ENCODE measurements around the gene GCNT2.
"Not testable (repeated sequence)": the region's sequence is repeated elsewhere in the genome, so short reads cannot be mapped to it uniquely, and the experiment has no call there.

GCNT2 gene

DNA sequence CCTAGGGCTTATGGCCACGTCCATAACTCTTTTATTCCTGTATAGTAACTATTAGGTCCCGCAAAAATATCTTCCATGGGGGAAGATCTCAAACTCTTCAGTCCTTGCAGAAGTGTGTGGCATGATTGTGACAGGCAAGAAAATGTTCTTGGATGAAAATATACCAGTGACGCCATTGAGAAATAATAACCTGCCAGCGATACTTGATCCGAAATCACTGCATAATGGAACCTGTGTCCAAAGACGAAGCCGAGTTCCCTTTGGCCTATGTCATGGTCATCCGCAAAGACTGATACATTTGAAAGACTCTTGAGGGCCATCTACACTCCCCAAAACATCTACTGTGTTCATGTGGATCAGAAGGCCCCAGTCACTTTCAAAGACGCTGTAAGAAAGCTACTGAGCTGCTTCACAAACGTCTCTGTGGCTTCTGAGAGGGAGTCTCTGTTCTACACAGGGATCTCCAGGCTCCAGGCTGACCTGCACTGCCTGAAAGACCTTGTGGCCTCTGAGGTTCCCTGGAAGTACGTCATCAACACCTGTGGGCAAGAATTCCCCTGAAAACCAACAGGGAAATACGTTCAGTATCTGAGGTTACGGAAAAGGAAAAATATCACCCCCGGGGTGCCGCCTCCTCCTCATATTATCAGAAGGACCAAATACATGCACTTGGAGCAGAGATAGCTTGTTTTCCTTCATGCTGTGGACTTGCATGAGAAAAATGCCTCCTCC lies 6.9 kb upstream of the GCNT2 start:
- no peak for DNase-seq

DNA sequence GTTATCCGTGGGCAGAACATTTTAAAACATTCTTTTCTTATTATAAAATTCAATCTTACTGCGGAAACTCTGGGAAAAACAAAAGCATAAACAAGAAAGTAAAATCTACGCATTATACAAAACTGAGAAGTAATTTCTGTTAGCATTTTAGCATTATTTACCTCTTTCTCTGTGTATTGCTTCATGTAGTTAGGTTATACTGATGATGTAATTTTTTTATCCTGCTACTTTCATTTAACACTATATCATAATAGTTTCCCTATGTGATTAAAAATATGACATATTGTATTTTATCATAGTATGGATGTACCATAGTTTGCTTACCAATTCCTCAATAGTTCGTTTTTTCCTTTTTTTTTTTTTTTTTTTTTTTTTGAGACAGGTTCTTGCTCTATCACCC lies 4.2 kb upstream of the GCNT2 start:
- DNase-seq: no peak

DNA sequence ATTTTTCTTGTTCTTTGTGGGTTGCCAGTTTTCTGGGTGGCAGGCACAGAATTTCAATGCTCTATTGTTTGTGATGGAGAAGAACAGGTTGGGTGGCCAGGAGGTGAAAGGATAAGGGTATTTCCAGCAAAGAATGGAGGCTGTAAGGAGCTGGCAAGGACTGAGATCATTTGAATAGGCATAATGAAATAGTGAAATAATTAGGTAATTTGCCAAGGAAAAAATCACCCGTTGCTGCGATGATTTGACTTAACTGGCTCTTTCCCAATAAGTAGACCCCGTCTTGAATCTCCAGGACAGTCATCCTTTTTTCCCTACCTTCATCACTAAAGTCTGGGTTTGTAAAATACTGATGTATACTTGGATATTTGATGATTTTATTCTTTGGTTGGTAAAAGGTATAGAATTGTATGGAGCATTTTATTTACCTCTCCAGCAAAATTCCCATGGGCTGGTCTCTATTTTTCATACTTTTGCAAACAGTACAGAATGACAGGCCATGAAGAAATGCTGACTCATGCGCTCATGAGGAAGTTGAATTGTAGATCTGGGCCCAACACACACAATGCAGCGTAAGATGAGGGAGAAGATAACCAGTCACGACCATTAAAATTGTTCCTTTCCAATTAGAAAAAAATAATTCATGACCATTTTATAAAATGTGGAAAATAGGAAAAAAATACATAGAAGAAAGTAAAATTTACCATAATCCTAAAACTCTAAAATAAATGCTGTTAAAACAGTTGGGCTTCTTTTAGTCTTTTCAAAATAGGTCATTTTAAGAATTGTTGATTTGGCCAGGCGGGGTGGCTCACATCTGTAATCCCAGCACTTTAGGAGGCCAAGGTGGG lies 2.4 kb upstream of the GCNT2 start:
- no peak for DNase-seq

DNA sequence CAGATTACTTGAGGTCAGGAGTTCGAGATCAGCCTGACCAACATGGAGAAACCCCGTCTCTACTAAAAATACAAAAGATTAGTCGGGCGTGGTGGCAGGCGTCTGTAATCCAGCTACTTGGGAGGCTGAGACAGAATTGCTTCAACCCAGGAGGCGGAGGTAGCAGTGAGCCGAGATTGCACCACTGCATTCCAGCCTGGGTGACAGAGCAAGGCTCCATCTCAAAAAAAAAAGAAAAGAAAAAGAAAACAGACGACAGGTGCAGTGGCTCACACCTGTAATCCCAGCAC lies 1.8 kb upstream of the GCNT2 start:
- DNase-seq: not testable (repeated sequence)

DNA sequence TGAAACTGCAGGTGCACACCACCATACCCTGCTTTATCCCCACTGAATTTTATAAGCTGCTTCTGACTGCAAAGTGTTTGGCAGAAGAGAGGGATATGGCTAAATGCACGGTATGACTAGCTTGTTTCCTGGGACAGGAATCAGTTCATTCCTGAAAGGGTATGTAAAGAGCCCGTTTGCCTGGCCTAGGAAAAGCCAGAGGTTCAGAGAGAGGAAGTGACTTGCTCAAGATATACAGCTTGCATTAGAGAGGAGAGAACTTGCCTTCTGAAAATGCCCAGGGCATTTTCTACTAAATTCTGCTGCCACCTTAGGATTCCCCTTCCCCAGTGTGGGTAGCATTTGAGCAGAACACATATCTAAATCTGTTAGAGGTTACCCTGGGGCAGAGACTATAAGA lies 683 bp upstream of the GCNT2 start:
- DNase-seq: no peak

DNA sequence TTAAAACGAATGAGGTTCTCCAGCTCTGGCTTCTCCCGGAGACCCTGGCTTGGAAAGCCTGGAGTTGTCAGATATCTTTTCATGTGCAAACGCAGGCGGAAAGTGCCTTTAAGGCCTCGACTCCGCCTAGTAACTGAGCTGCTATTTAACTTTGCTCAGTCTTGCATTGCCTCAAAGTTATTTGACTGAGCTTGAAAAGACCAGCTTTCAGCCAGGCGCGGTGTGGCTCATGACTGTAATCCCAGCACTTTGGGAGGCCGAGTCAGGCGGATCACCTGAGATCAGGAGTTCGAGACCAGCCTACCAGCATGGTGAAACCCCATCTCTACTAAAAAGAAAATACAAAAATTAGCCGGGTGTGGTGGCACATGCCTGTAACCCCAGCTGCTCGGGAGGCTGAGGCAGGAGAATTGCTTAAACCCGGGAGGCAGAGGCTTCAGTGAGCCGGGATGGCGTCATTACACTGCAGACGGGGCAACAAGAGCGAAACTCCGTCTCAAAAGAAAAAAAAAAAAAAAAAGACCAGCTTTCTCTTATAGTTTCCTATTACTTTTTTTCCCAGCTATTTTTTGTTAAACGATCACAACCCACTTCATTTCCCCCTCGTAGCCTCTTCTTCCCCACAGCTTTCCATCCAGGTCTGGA lies 1.9 kb downstream of the GCNT2 start:
- DNase-seq: no peak

DNA sequence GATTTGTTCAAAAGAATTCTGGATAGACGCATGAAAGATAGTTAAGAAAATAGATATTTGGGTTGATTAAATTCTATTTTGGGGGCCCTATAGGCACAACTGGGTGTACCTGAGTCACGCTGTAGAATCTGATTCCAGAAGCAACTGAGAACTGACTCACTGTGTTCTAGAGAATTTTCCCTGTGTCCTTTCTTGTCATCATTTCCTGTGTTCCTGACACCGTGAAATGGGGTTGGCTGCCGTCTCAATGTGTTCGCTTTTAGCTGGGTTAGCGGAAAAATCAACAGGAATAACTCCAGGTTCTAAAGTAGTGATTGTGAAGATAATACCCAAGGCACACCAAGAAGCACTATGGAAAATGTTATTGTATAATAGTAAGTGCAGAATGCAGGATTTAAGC lies 5.0 kb downstream of the GCNT2 start:
- DNase-seq: no peak

DNA sequence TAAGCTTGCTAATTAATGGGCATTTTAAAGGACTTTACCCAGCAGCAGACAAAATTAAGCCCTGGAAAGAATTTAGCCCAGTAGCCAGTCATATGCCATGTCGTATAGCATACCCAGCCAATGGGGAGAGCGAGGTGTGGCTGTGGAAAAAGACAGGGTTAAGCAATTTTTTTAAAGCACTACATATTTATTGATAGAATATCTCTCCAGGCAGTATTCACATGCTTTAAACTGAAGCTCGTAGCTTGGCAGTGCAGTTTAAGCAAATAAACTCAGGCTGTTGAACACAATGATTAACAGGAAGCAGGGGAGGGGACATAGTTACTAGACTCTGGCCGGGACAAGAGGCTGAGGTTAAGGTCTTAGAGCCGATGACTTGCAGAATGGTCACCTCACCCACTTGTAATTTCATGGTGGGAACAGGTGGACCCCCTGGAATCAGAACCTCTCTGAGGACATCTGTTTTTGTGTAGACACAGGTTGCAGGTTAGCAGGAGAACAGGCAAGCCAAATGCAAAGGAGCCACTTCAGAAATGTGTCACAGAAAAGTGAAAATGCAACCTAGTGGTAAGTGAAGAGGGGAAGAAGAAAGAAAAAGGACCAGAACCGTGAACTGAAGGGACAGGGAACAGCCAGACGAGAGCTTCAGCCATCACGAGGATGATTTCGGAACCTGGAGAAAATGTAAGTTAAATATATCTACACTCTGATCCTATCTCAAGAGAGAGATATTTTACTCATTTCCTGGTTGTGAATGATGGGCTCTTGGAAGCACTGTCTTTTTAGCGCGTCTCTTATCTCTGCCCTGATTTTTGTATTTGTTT lies 7.2 kb downstream of the GCNT2 start:
- DNase-seq: no peak

DNA sequence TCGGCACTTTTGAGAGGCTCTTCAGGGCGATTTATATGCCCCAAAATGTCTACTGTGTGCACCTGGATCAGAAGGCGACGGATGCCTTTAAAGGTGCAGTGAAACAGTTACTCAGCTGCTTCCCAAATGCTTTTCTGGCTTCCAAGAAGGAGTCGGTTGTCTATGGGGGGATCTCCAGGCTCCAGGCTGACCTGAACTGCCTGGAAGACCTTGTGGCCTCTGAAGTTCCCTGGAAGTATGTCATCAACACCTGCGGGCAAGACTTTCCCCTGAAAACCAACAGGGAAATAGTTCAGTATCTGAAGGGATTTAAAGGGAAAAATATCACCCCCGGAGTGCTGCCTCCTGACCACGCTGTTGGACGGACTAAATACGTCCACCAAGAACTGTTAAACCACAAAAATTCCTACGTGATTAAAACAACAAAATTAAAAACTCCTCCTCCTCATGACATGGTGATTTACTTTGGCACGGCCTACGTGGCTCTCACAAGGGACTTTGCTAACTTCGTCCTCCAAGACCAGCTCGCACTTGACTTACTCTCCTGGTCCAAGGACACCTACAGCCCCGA lies 8.2 kb downstream of the GCNT2 start:
- DNase-seq: no peak

DNA sequence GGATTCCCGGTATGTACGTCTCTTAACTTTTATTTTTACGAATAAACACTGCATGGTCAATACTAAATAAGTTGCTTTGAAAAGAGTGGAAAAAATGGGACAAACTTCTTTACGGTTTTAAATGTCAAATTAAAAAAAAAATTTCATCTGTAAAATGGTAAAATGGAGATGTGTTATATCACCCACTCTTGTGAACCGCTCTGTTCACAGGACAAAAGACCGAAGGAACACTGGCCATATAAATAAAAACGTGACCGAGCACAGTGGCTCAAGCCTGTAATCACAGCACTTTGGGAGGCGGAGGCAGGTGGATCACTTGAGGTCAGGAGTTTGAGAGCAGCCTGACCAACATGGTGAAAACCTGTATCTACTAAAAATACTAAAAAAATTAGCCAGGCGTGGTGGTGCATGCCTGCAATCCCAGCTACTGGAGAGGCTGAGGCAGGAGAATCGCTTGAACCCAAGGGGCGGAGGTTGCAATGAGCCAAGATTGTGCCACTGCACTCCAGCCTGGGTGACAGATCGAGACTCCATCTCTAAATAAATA lies 8.8 kb downstream of the GCNT2 start:
- not testable (repeated sequence) for DNase-seq

DNA sequence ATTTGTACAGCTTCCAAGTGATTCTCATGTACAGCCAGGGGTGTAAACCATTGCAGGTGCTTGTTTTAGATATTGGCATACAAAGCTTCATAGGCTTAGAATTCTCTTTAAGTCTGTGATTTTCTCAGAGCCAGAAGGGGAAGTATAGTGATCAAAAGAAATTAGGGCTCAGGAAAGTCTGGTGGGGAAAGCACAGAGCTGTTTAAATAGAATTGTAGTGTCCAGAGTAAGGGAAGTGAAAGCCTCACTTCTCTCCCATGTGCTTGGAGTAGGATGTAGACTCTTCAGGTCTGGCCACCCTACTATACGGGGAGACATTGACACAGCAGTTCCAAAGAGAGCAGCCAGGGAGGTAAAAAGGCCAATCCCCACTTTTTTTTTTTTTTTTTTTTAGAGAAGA lies 10.4 kb downstream of the GCNT2 start:
- no peak for DNase-seq

DNA sequence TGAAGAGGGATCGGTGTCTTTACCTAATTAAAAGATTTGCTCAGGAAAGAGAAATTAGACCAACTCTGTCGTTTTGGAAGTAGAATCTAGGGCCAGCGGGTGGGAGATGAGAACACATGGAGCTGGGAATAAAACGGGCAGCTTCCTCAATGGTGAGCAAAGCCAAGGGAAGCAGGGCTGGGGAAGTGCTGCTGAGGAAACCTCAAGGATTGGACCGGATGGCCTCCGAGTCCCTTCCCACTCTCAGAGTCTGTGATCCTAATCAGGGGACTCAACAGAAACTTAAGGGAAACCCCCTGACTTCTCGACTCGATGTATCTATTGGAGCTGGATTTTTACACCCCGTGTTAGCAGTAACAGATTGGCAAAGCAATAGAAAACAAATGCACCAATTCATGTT lies 10.8 kb downstream of the GCNT2 start:
- DNase-seq: no peak

DNA sequence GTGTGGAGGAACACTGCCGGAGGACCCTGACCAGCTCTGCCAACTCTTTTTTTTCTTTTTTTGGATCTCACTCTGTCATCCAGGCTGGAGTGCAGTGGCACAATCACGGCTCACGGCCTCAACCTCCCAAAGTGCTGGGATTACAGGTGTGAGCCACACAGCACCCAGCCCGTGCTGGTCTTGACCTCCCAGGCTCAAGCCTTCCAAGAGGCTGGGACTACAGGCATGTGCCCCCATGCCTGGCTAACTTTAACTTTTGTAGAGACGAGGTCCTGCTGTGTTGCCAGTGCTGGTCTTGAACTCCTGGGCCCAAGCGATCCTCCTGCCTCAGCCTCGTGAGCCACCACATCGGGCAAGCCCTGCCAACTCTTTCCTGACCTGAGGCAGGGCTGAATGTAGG lies 11.2 kb downstream of the GCNT2 start:
- no peak for DNase-seq

DNA sequence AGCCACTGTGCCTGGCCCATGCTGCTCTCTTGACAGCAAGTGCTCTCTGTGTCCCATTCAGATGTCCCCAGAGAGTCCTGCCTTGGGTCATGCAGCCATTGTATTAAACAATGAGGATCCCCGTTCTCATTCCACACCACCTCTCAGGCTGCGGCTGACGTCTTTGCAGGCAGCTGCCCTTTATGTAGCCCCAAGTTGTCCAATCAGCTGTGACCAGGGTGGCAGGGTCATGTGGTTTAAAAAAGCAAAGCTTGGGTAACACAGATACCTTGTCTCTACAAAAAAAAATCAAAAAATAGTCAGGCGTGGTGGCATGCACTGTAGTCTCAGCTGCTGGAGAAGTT lies 13.2 kb downstream of the GCNT2 start:
- no peak for DNase-seq

DNA sequence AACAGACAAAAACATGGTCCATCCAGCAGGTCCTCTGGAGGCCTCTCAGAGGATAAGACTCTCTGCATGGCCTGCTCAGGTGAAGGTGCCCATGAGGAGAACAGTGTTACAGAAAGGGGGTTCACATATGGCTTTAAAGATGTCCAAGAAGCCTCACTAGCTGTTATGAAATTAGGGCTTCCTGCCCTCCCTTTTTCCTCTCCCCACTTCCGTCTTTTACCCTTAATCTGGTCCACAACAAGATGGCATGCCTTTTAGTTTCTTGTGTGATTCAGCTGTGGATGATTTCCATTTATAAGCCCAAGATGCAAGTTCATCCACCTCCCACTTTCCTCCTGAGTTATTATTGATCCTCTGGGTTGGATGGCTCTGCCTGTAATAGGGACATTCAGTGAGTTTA lies 14.0 kb downstream of the GCNT2 start:
- no peak for DNase-seq

DNA sequence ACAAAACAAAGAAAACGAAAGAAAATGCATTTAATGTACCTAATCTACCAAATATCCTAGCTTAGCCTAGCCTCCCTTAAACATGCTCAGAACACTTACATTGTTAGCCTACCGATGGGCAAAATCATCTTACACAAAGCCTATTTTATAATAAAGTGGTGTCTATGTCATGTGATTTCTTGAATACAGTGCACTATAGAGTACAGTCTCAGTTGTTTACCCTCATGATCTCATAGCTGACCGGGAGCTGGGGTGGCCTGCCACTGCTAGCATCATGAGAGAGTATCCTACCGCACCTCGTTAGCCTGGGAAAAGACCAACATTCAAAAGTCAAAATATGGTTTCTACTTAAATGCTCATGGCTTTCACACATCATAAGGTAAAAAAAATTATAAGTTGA lies 16.6 kb downstream of the GCNT2 start:
- no peak for DNase-seq

DNA sequence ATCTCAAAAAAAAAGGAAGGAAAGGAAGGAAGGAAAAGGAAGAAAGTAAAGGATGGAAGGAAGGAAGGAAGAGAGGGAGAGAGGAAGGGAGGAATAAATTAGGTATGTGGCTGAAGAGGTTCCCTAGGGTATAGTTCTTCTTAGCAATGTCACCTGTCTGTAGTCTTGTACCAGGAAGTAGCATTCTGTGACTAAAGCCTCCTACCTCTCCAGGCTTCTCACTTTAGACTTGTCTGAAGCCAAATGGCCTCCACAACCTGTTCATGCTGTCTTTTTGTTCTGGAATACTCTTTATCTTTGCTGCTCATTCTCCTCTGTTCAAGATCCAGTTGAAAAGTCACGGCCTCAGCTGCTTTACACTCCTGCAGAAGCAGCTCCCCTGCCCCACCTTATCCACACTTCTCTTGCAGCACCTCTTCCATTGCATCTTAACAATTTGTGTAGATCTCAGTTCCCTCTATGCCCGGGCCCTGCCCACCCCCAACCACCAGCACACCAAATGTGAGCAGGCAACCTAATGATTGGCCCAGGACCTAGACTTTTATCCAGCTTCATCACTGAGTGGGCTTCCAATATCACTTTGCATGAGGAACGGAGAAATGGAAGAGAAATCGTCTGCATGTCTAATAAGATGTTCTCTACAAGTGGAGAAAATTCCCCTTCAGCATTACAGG lies 19.1 kb downstream of the GCNT2 start:
- no peak for DNase-seq

DNA sequence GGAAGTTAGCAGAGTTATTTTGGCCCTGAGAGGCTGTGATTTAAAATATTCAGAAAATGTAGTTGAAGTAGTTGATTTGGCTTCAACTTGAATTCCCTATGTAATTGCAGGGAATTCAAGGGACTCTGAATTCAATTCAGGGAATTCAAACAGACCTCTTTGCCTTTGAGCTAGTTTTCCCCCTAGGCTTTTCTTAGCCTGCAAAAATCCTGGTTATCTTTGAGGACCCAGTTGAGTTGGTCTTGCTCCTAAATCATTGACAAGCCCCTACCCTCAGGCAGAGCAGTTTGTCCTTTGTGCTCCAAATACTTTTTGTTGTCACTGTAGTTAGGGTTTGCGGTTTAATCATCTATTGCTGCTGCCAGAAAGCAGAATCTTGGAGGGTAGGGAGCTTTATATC lies 20.4 kb downstream of the GCNT2 start:
- DNase-seq: no peak

DNA sequence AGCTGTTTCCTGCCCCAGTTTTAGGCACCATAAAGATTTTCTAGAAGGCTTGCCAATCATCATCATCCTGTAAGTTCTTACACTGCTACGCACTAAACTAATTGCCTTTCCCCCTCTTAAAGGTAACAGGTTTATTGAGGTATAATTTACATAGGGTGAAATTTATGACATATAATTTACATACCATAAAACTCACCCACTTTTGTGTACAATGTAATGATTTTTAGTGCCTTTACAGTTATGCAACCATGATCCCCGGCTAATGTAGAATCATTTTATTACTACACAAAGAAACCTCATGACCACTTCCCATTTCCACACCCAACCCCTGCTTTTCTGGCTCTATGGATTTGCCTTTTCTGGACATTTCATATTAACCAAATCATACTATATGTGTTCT lies 21.1 kb downstream of the GCNT2 start:
- DNase-seq: no peak

DNA sequence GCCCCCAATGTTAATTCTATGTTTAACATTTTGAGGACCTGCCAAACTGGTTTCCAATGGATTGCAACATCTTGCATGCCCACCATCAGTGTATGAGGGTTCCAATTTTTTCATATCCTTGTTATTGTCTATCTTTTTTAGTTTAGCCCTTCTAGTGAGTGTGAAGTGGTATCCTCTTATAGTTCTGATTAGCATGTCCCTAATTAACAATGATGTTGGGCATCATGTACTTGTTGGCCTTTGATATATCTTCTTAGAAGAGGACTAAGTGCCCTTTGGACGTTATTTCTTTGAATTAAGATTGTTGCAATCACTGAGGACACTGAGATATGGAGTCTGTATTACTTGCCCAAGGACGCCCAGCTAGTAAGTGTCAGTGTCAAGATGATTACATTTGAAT lies 22.3 kb downstream of the GCNT2 start:
- DNase-seq: no peak

DNA sequence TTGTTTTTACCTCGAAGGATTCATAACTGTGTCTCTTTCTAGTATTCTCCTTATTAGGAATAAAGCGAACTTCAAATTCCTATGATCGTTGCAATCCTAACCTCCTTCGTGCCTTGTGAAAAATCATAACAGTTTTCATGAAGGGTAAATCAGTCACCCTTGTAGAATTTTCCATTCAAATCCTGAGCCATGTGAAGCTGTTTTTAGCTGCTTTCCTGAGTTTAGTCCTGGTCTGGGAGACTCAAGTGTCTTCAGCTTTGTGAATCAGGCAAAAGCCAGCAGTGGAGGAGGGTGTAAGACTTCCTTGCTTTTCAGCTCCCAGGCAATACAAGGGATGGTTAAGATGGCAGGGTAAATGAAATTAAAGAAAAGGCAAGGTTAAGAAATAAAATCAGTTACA lies 24.3 kb downstream of the GCNT2 start:
- no peak for DNase-seq

Data from hypothalamus (tissue), 51 donors.